Activated CD4-positive, alpha-beta T cell treated with anti-CD3 and anti-CD28 coated beads, Interleukin-2, amount 10 ng/mL, durations not matched to agents 24 days and 14 days (primary cell): ENCODE results near the gene ARHGAP21. TPM values are rescaled to one million over a fixed set of nuclear protein-coding genes. Genes with fewer than 3 reads are reported as not detected.
A peak's percentile ranks its signal among the peaks of the same experiment; 100 is the strongest.

Experiments used
- DNase-seq: peaks from one replicate; pipeline ENCODE4 v3.0.0; 2022
- H3K27ac Mint-ChIP-seq: one replicate; pipeline ENCODE4 v1.8.0; 2022; ENCODE audit warnings: mild to moderate bottlenecking, mixed read lengths
- H3K27me3 Mint-ChIP-seq: one replicate; pipeline ENCODE4 v1.8.0; 2022; ENCODE audit warnings: mixed read lengths
- H3K36me3 Mint-ChIP-seq: one replicate; pipeline ENCODE4 v1.8.0; 2022; ENCODE audit warnings: low read depth, mild to moderate bottlenecking, mixed read lengths
- H3K4me1 Mint-ChIP-seq: one replicate; pipeline ENCODE4 v1.8.0; 2021; ENCODE audit warnings: mixed read lengths
- H3K4me3 Mint-ChIP-seq: one replicate; pipeline ENCODE4 v1.8.0; 2022; ENCODE audit warnings: mild to moderate bottlenecking, moderate library complexity, mixed read lengths
- H3K9me3 Mint-ChIP-seq: one replicate; pipeline ENCODE4 v1.8.0; 2021; ENCODE audit warnings: mixed read lengths
- intact Hi-C: fragments of 100-400 bp; cut with micrococcal nuclease; formaldehyde crosslinking; loops from one replicate; pipeline ENCODE4 v1.15.1; 2023
- total RNA-seq: library from RNA; stranded (reverse); gene quantifications from 2 replicates; pipeline ENCODE4 v1.2.3, GENCODE V29; 2022

ARHGAP21 gene
- total RNA-seq, 1 donor from 2014 or later, result 56.6 TPM

GRCh38 chr10:24556126-24556749 lies 167.4 kb downstream of the ARHGAP21 start:
- intact Hi-C loops, result loop anchor here (5.0 kb wide), 2 partner anchors 39 to 1399 kb away; no protein-coding TSS in a partner anchor
- peaks cover 4% of the 10 kb centered on the region for H3K4me1 Mint-ChIP-seq

GRCh38 chr10:24554036-24554435 lies 169.7 kb downstream of the ARHGAP21 start:
- no peak overlapping the region for H3K4me3 Mint-ChIP-seq

More at GRCh38 chr10:24556126-24556749, 167.4 kb downstream of the ARHGAP21 start:
- Mint-ChIP-seq H3K36me3 (no peaks in the 10 kb centered on the region), H3K9me3 (no peaks in the 10 kb centered on the region), H3K4me3 (no peak overlapping the region), H3K27me3 (no peaks in the 10 kb centered on the region), H3K27ac (no peak overlapping the region)
- no peak for DNase-seq

GRCh38 chr10:24553051-24553612 lies 170.6 kb downstream of the ARHGAP21 start:
- DNase-seq, result no peak
- Mint-ChIP-seq H3K36me3 (no peaks in the 10 kb centered on the region), H3K4me1 (peaks cover 4% of the 10 kb centered on the region), H3K27ac (no peak overlapping the region), H3K4me3 (no peak overlapping the region), H3K9me3 (no peaks in the 10 kb centered on the region), H3K27me3 (no peaks in the 10 kb centered on the region)
- intact Hi-C loops, result no loop called here

More at GRCh38 chr10:24554036-24554435, 169.7 kb downstream of the ARHGAP21 start:
- no peak for DNase-seq
- no peaks in the 10 kb centered on the region for H3K36me3 Mint-ChIP-seq
- no peaks in the 10 kb centered on the region for H3K9me3 Mint-ChIP-seq
- peaks cover 4% of the 10 kb centered on the region for H3K4me1 Mint-ChIP-seq
- intact Hi-C loops, result no loop called here
- no peak overlapping the region for H3K27ac Mint-ChIP-seq
- no peaks in the 10 kb centered on the region for H3K27me3 Mint-ChIP-seq

GRCh38 chr10:24552346-24553016 lies 171.2 kb downstream of the ARHGAP21 start:
- peak; percentile 63 for DNase-seq
- intact Hi-C loops, result no loop called here
- Mint-ChIP-seq H3K9me3 (no peaks in the 10 kb centered on the region), H3K27ac (no peak overlapping the region), H3K27me3 (no peaks in the 10 kb centered on the region), H3K4me3 (no peak overlapping the region), H3K36me3 (no peaks in the 10 kb centered on the region), H3K4me1 (peaks cover 4% of the 10 kb centered on the region)

- H3K27ac Mint-ChIP-seq, result no peak overlapping the region
- H3K36me3 Mint-ChIP-seq, result no peaks in the 10 kb centered on the region
- no peaks in the 10 kb centered on the region for H3K9me3 Mint-ChIP-seq
- intact Hi-C loops, result no loop called here
- no peaks in the 10 kb centered on the region for H3K27me3 Mint-ChIP-seq
- H3K4me1 Mint-ChIP-seq, result no peaks in the 10 kb centered on the region
- DNase-seq, result no peak
- H3K4me3 Mint-ChIP-seq, result no peak overlapping the region
These were observed 172.5 kb downstream of the ARHGAP21 start for GRCh38 chr10:24551161-24551560.

- Mint-ChIP-seq H3K36me3 (no peaks in the 10 kb centered on the region), H3K27ac (no peak overlapping the region), H3K9me3 (no peaks in the 10 kb centered on the region), H3K4me3 (no peak overlapping the region), H3K4me1 (no peaks in the 10 kb centered on the region), H3K27me3 (no peaks in the 10 kb centered on the region)
- intact Hi-C loops, result no loop called here
- no peak for DNase-seq
These were observed 173.0 kb downstream of the ARHGAP21 start for GRCh38 chr10:24550680-24551079.

GRCh38 chr10:24545585-24545984 lies 178.1 kb downstream of the ARHGAP21 start:
- H3K9me3 Mint-ChIP-seq, result no peaks in the 10 kb centered on the region
- intact Hi-C loops, result no loop called here
- no peaks in the 10 kb centered on the region for H3K4me1 Mint-ChIP-seq
- no peak overlapping the region for H3K4me3 Mint-ChIP-seq
- H3K36me3 Mint-ChIP-seq, result no peaks in the 10 kb centered on the region
- H3K27ac Mint-ChIP-seq, result no peak overlapping the region
- DNase-seq, result no peak
- H3K27me3 Mint-ChIP-seq, result no peaks in the 10 kb centered on the region

- Mint-ChIP-seq H3K9me3 (no peaks in the 10 kb centered on the region), H3K36me3 (no peaks in the 10 kb centered on the region), H3K4me1 (no peaks in the 10 kb centered on the region), H3K27ac (no peak overlapping the region), H3K27me3 (no peaks in the 10 kb centered on the region), H3K4me3 (no peak overlapping the region)
- intact Hi-C loops, result no loop called here
- no peak for DNase-seq
These were observed 178.9 kb downstream of the ARHGAP21 start for GRCh38 chr10:24544776-24545175.

GRCh38 chr10:24542314-24543270 lies 181.1 kb downstream of the ARHGAP21 start:
- intact Hi-C loops, result no loop called here
- H3K36me3 Mint-ChIP-seq, result no peaks in the 10 kb centered on the region
- no peaks in the 10 kb centered on the region for H3K4me1 Mint-ChIP-seq
- no peak for DNase-seq
- no peaks in the 10 kb centered on the region for H3K27me3 Mint-ChIP-seq
- H3K4me3 Mint-ChIP-seq, result no peak overlapping the region
- no peak overlapping the region for H3K27ac Mint-ChIP-seq
- no peaks in the 10 kb centered on the region for H3K9me3 Mint-ChIP-seq

GRCh38 chr10:24541239-24541753 lies 182.4 kb downstream of the ARHGAP21 start:
- Mint-ChIP-seq H3K36me3 (no peaks in the 10 kb centered on the region), H3K27me3 (no peaks in the 10 kb centered on the region)

GRCh38 chr10:24536636-24537035 lies 187.1 kb downstream of the ARHGAP21 start:
- H3K27me3 Mint-ChIP-seq, result no peaks in the 10 kb centered on the region
- H3K9me3 Mint-ChIP-seq, result no peaks in the 10 kb centered on the region
- intact Hi-C loops, result no loop called here
- H3K27ac Mint-ChIP-seq, result no peak overlapping the region
- no peaks in the 10 kb centered on the region for H3K4me1 Mint-ChIP-seq
- no peaks in the 10 kb centered on the region for H3K36me3 Mint-ChIP-seq
- H3K4me3 Mint-ChIP-seq, result no peak overlapping the region
- no peak for DNase-seq

More at GRCh38 chr10:24541239-24541753, 182.4 kb downstream of the ARHGAP21 start:
- intact Hi-C loops, result no loop called here
- Mint-ChIP-seq H3K9me3 (no peaks in the 10 kb centered on the region), H3K4me3 (no peak overlapping the region), H3K27ac (no peak overlapping the region), H3K4me1 (no peaks in the 10 kb centered on the region)
- DNase-seq, result no peak

- Mint-ChIP-seq H3K27me3 (no peaks in the 10 kb centered on the region), H3K4me1 (no peaks in the 10 kb centered on the region), H3K4me3 (no peak overlapping the region), H3K36me3 (no peaks in the 10 kb centered on the region), H3K9me3 (no peaks in the 10 kb centered on the region), H3K27ac (no peak overlapping the region)
- DNase-seq, result no peak
- intact Hi-C loops, result no loop called here
These were observed 189.7 kb downstream of the ARHGAP21 start for GRCh38 chr10:24533981-24534380.
